ENCODE results near the gene SAP30BP. TPM values are rescaled to one million over a fixed set of nuclear protein-coding genes. Genes with fewer than 3 reads are reported as not detected.

Gene SAP30BP
- total and polyA plus RNA-seq, 2 of the 8 experiments (the other 6 are each of a cell fraction or from before 2014, with no cell fraction given): 63.3 to 79.9 TPM

DNA sequence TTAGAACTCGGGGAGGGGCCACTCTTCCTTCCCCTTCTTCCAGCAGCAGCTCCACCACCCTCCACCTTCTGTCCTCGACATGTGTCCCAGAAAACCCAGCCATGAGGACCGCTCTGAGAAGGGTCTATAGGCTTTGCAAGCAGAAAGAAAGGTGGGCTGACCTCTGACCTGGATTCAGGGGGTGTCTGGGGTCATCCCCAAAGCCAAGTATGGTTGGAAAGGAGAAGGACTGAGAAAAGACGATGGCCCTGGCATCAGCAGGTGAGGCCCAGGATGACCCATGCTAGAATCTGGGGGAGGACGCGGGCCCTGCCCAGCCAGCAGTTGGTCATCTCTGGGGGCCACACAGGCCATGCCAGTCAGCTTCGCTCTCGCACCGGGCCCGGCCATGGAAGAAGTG lies 40.0 kb upstream of the SAP30BP start:
- Histone ChIP-seq H3K4me1 (replicated peaks in 1 of 4; ENCODE audit: control insufficient read depth in 3 of 4, insufficient read depth in 4 of 4, low read length in 3 of 4) (no peaks in the 10 kb centered on the region), H3K56ac (replicated peaks; ENCODE audit: insufficient read length, low read depth, low read length) (no peak overlapping the region), H3K23ac (ENCODE audit: insufficient read length) (no peak overlapping the region), H3K27me3 (replicated peaks in 1 of 4; ENCODE audit: control insufficient read depth in 3 of 4, extremely low read depth in 1 of 4, insufficient read depth in 3 of 4, low read length in 3 of 4) (no peaks in the 10 kb centered on the region; a peak in 2 of 7 replicates), H4K91ac (replicated peaks; ENCODE audit: insufficient read length, low read length) (no peak overlapping the region), H2AFZ (ENCODE audit: low read length) (no peak overlapping the region), H4K5ac (ENCODE audit: insufficient read length, low read depth, low read length) (no peak overlapping the region), H3K36me3 (ENCODE audit: control insufficient read depth in 2 of 4, insufficient read depth in 4 of 4, low read length in 3 of 4) (peaks cover 0 to 3% (median under 1%) of the 10 kb centered on the region in 4 experiments; a peak in 1 of 8 replicates), H3K79me1 (ENCODE audit: low read depth, low read length) (no peaks in the 10 kb centered on the region), H3K14ac (ENCODE audit: insufficient read length) (no peak overlapping the region), H3K9me3 (ENCODE audit: insufficient read depth in 2 of 2, low read depth in 1 of 2, low read length in 1 of 2) (no peaks in the 10 kb centered on the region), H2AK5ac (ENCODE audit: low read depth, low read length) (no peak overlapping the region), H3K4me2 (ENCODE audit: insufficient read depth in 1 of 2, low read depth in 2 of 2, low read length in 2 of 2) (no peak overlapping the region), H4K8ac (ENCODE audit: extremely low read depth, insufficient read depth, low read length) (no peak overlapping the region), H3K9ac (replicated peaks in 1 of 4; ENCODE audit: extremely low read depth in 1 of 4, low read depth in 3 of 4, low read length in 3 of 4) (no peak overlapping the region), H2BK5ac (ENCODE audit: low read depth, low read length) (no peak overlapping the region), H3K79me2 (ENCODE audit: control insufficient read depth in 1 of 2, insufficient read depth in 2 of 2, low read length in 2 of 2) (no peaks in the 10 kb centered on the region), H2BK120ac (replicated peaks; ENCODE audit: low read depth, low read length) (no peak overlapping the region), H3K4me3 (ENCODE audit: extremely low read depth in 1 of 4, insufficient read depth in 2 of 4, low read depth in 3 of 4, low read length in 4 of 4) (no peak overlapping the region), H4K20me1 (replicated peaks in 1 of 2; ENCODE audit: control insufficient read depth in 1 of 2, insufficient read depth in 2 of 2, low read length in 2 of 2) (peaks cover 0 to 7% of the 10 kb centered on the region in 2 experiments), H2BK15ac (ENCODE audit: low read length) (no peak overlapping the region), H3K18ac (ENCODE audit: extremely low read depth, low read length) (no peak overlapping the region), H2BK12ac (ENCODE audit: low read depth, low read length) (no peak overlapping the region), H3K4ac (replicated peaks; ENCODE audit: insufficient read length, low read depth, low read length) (no peak overlapping the region), H2BK20ac (ENCODE audit: low read length) (no peak overlapping the region), H3K27ac (ENCODE audit: low read depth, low read length) (no peak overlapping the region), H3K23me2 (ENCODE audit: low read depth, low read length) (no peaks in the 10 kb centered on the region)
- 90% methylated on average over 9 of the region's 10 CpGs; no CpG with 5 or more reads in 1 of the 2 experiments for WGBS, 2 experiments (ENCODE audit: extremely low coverage in 1 of 2, insufficient coverage in 1 of 2, insufficient read length in 1 of 2, insufficient replicate concordance in 2 of 2, low coverage in 1 of 2, low lambda C conversion rate in 2 of 2, missing lambda C conversion rate in 1 of 2)
- CTCF ChIA-PET (ENCODE audit: partially characterized antibody): interaction anchor here (1.0 to 59.2 kb wide), 12 partner anchors 8 to 132 kb away, joined by 3 to 2200 read pairs (median 8); partner anchors contain the start of genes ITGB4, RECQL5, SAP30BP and SMIM5
- POLR2A ChIA-PET (ENCODE audit: partially characterized antibody): interaction anchor here (0.9 to 2.2 kb wide), 4 partner anchors 7 to 153 kb away, joined by 3 to 10 read pairs (median 6); no protein-coding TSS in a partner anchor
- FAIRE-seq (no peak), DNase-seq (ENCODE audit: low read depth in 1 of 2, low spot score in 2 of 2) (no peak)
- TF ChIP-seq CHD2 (IDR thresholded peaks at IDR 0.05; ENCODE audit: low read length) (no peak), BRCA1 (IDR thresholded peaks at IDR 0.05; ENCODE audit: low read depth, low read length) (no peak)

Measured in H1 (cell line).